NCI-H2227 (cell line): ENCODE measurements around the gene CRAT.

Source experiments
- DNase-seq: peaks from one replicate; lab custom pipeline; 2025; ENCODE audit not compliant: unreplicated experiment; lab: John Stamatoyannopoulos, UW

The CRAT gene

DNA sequence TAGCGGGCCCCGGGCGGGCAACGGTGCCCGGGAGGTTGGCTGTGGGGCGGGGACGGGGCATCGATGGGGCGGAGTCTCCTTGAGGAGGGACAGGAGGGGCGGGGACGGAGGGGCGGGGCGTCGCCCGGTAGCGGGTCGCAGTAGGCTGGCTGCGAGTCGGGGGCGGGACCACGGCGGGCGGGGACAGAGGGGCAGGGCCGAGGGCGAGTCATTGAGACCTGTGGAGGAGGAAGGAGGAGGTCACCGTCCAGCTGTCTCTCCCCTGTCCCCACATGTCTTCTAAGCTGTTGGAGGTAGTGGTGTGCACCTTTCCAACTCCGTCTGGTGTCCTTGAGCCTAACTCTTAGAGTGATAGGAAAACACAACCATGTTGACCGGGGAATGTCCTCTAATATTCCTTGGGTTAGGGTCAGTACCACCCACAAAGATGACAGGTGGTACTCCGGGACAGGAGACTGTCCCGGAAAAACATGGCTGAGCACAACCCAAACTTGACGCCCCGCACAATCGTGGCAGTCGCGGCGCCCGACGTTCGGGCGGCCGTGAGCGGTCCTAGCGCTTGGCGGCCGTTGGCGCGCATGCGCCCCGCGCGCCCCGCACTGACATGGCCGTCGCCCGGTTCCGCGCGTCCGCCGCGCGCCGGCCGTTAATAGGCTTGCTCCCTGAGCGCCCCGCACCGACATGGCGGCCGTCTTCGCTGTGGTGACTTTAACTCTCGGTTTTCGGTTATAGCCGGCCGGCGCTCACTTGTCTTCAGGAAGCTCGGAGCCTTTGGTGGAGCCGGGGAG lies at the start of gene CRAT, which contains the start of gene PTPA:
TSS of gene CRAT (minus strand) at position 54 of the 788 bp plus-strand sequence. CDS start 284 bp downstream, outside the sequence.
TSS of gene PTPA (plus strand) at position 676 of the 788 bp plus-strand sequence. CDS start 186 bp downstream, outside the sequence.
- peak; percentile 91 for DNase-seq

DNA sequence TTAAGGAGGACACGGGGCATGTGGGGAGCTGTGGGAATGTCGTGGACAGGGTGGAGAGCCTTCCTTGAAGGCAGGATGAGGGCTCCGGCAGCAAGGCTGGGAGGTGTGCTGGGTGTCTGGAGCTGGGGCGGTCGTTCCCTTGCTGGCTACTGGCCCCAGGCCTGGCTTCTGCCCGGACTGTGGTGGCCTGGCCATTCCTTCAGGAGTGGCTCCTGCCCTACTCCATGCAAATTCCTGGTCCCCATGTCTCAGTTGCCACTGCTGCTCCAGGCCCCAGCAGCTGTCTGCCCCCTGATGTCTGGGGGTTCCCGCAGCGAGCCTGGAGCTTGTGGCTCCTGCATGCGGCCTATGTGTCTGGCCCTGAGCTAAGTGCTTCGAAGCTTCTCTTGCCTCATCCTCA lies 45.6 kb upstream of the CRAT start:
- no peak for DNase-seq

DNA sequence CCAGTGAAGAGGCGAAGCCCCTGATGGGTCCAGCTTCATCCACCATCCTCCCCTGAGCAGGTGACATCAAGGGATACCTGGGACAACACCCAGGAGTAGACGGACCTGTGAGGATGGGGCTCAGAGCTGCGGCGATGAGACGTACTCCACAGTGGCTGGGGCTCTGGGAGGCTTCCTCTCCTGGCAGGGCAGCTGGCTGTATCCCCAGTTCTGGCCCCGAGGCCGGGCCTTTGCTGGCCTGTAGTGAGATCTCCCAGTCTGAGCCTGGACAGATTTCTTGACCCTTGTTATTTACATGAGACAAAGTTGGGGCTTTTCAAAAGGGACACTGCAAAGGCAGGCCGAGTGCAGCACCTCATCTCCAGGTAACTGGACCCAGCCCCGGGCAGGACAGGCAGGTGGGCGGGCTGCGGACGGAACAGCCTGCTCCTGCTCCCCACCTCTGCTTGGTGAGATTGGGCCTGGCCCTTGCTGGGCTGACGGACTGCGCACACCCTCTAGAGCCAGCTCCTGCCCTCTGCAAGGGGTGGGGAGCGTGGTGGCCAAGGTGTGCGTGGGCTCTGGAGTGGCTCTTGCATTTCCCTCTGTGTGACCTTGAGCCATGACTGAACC lies 44.4 kb upstream of the CRAT start:
- DNase-seq: no peak

DNA sequence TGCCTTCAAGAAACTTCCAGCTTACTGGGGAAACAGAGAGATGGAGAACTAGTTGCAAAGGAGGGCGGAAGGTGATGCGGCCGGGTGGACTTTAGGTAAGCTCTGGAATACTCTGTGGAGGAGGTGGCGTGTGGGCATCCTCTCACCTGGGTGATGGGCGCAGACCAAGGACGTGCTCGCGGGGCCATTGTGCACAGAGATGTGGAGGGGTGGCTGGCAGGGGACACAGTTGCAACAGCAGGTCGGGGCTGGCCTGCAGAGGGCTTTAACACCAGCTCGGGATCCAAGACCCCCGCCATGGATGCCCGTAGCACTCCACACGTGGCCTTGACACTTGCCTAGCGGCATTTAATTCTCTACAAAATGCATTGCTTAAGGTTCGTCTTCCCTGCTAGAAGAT lies 40.9 kb upstream of the CRAT start:
- DNase-seq: no peak

DNA sequence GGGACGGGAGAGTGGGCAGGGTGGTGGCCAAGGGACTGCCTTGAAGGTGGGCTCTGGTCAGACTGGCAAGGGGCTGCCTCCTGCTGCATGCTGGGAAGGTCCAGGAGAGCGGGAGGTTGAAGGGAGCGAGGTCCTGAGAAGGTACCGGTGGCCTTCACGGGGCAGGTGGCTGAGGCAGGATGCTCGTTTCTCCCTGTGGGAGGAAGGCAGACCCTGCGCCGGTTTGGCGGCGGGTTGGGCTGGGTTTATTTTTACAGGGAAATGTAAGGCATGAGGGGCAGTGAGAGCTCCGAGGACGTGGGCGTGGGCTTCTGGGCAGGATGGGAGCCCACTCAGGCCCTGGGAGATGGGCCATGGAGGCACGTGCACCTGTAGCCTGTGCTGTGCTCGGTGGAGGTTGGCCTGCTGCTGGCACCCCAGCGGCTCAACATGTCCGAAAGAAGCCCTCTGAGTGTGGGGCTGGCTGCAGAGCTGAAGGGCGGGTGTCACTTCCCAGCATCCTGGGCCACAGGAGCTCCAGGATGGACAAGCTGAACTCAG lies 40.1 kb upstream of the CRAT start:
- no peak for DNase-seq

DNA sequence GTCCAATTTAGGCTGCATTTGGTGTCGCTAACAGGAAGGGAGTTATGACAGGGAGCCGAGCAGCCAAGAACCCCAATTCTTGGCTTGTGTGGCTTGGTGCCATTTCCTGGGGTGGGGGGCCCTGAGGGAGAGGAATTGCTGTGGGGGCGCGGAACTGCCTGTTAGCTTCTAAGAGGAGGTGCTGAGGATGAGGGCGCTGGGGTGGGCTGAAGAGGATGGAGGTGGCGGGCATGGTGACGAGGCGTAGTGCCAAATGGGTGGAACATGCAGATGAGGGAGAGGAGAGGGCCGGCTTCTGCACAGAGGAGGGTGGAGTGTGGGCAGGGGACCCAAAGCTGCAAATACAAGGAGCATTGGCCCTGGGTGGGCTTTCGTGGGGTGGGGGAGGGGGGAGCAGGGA lies 39.5 kb upstream of the CRAT start:
- no peak for DNase-seq

DNA sequence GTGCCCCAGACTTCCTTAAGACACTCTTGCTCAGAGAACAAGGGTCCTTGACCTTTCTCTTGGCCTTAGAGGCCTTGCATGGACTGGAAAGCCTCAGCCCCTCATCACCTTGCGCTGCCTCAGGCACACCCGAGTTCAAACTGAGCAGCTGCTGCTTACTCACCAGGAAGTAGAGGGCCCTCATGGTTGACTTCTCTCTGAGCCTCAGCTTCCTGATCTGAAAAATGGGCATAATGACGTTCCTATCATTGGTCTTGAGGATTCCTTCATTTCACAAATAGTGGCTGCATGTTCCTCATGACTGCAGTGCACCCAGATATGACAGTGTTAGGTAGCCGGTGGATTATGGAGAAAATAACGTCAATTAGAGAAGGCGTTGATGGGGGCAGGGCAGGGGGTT lies 38.8 kb upstream of the CRAT start:
- no peak for DNase-seq

DNA sequence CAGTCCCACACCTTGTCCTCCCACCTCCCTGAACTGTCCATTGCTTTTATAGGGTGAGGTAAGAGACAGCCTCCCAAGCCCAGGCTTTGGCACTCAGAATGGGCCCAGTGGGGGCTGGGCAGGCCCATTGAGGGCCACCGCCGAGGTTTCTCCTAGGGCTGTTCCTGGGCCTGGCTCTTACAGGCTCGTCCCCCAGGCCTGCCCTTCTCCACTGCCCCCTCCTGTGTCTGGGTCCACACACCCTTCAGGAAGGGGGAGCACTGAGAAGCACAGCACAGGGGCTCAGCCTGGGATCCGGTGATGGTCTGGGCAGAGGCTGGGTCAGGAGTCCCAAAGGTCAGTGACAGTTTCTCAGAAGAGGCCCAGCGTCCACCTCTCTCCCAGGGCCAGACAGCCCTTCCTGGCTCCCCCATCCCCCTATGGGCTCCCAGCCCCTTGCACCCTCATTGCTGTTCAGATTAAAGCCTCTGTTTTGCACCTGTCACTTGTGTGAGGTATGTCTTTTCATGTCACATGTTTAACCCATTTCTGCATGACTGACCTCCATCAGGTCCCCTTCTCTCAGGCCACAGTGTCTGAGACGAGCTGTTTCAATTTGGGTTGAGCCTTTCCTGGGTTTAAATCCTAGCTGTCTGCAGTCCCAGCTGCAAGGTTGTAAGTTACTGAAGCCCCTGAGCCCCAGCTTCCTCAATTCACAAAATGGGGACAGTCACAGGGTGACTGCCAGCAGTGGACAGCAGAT lies 38.0 kb upstream of the CRAT start:
- DNase-seq: no peak

DNA sequence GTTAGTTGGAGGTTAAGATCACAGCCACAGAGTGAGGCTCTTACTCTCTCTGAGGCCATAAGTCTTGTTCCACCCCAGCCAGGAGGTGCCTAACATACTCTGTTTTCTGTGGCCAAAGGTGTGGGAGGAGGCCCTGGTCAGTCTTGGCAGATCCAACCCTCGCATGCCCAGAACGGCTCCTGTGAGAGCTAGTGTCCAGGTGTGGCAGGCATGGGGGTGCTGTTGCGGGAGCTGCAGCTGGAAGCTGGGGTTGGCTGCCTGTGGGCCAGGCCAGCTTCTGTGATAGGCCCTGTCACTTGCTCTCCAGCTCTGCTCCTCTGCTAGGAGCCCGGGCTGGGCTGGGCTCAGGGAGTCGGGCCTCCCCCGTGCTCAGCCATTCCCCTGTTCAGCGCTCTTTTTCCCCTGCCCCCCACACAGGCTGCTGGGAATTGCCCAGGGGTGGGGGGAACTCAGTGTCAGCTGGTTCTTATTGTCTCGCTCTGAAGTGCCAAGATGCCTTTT lies 35.9 kb upstream of the CRAT start:
- DNase-seq: no peak

DNA sequence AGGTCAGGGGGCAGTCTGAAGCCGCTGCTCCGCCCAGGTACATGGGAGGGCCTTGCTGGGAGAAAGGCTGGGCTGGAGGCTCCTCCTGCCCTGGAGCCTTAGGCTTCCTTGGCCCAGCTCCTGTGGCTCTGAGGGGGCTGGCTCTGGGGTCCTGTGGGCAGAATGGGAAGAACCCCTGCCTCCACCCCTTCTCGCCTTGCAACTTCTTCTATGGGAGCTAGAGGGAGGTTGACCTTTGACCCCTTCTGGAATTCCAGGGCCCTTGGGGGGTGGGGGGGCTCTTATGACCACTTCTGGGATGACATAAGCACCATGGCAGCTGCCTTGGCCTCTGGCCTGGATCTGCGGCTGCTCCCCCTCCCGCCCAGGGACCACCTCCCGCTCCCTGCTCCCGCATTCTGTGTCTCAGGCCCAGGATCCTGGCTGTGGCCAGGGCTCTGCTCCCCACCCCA lies 35.3 kb upstream of the CRAT start:
- no peak for DNase-seq

DNA sequence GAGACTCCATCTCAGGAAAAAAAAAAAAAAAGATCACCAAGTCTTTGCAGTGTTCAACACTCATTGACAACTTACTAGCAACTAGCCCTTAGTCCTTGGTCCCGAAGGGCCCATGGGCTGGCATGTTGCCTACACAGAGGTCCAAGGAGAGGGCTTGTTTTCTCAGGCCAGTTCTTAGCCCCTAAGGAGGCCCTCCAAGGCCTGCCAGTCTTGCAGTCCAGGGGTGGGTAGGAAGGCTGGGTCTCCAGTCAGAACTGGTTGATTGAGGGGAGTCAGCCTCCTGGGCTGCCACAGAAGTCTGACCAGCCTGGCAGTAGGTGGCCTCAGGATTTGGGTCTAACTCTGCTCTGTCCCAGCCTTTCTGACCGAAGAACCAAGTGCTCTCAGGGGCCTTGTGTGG lies 34.7 kb upstream of the CRAT start:
- DNase-seq: no peak

DNA sequence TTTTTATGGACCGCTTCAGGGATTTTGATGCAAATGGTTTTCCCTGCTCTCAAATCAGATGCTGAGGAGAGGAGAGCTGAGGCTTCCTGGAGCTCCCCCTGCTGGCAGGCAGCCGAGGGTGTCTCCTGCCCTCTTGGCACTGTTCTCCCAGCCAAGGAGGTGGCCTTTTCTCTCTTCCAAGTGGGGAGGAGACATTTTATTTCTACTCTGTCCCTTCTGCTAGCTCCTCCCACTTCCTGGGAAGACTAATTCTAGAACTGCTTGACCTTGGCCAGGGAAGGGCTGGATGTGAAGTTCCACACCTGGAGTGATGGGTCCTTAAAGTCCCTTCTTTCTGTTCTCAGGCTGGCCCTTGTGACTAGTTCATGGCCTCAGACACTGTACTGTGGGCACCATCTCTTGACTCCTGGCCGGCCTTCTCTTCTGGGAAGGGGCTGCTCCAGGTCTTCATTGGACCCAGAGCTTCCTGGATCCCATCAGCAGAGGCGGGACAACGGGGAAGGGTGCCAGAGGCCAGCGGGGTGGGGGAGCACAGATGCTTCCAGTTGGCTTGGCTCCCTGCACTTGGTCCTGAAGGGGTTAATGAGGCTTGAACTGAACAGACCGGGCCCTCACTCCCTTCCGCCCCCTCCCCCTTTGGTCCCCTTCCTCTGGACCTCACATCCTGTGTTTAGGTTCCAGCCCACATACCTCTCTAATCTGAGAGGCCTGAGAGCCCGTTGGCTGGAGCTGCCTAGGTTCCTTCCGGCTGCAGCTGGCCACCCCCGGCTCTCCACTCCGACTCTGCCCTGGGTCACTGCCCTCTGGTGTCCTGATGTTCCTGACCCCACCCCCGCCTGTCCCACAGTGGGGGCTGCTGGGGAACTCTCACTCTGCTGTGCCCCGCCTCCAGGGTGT lies 32.7 kb upstream of the CRAT start:
- DNase-seq: peak; percentile 73

DNA sequence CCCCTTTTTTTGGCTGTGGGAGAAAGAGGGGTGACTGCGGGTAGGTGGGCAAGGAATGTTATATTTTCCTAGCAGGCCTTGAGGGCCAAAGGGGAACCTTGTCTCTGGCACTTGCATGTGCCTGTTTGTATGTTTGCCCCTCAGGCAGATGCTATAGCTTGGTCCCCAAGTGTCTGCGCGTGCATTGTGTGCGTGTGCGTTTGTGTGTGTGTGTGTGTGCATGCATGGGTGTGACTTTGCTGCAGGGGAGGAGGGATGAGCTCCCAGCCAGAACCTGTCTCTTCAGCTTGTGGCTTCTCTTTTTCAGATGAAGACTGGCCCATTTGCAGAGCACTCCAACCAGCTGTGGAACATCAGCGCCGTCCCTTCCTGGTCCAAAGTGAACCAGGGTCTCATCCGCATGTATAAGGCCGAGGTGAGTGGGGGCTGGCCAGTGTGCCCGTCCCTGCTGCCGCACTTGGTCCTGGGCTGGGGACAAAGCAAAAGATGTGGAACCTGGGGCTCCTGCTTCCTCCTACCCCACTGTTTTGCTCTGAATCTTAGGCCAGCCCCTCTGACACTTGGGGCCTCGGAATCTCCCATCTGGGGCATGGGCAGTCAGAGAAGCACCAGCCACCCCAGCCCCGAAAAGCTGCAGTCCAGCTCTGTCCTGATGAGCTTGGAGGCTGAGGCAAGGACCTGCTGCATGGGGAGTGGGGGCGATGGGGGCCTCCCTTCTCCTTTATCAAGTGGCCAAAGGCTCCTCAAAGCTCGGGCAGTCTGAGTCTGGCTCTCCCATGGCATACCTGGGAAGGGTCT lies 31.7 kb upstream of the CRAT start:
- DNase-seq: no peak

DNA sequence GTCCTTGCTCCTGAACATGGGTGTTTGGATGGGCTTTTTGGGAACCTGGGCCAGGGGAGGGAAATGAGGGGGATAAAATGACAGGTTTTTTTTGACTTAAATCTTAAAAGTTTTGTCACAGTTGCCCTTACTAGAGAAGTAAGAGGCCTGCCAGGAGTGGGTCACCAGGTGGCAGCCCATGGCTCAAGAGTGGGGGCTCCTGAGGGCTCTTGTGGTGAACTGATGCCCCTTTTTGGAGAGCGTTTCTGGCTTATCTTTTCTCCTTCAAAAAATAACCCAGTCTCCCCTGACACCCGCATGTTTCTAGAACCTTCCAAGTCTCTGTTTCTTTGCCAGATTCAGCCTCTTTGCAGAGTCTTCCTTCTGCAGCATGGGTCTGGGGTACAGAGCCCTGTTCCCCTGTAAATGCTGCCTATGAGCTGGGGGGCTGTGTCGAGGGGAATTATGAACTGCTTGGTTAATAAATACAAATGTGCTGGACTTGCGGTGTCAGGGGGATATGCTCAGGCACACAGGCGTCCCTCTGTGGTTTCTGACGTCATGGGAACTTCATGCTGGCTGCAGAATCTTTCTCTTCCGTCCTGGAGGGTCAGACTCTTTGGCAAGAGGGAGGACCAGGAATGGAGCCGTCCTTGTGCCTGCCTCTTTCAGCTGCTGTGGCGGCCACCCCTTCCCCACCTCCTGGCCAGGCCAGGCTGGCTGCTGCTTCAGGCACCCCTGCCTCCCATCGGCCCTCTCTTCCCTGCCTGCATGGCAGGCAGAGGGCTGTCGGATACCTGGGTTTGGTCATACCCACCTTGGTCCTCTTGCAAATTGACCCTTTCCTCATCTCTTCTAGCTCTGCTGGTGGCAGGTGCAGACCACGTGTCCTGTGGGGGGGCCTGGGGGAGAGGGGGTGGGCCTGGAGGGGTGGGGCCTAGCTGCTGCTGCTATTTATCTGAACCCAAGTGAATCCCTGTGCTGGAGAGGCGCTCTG lies 30.8 kb upstream of the CRAT start:
- DNase-seq: no peak

DNA sequence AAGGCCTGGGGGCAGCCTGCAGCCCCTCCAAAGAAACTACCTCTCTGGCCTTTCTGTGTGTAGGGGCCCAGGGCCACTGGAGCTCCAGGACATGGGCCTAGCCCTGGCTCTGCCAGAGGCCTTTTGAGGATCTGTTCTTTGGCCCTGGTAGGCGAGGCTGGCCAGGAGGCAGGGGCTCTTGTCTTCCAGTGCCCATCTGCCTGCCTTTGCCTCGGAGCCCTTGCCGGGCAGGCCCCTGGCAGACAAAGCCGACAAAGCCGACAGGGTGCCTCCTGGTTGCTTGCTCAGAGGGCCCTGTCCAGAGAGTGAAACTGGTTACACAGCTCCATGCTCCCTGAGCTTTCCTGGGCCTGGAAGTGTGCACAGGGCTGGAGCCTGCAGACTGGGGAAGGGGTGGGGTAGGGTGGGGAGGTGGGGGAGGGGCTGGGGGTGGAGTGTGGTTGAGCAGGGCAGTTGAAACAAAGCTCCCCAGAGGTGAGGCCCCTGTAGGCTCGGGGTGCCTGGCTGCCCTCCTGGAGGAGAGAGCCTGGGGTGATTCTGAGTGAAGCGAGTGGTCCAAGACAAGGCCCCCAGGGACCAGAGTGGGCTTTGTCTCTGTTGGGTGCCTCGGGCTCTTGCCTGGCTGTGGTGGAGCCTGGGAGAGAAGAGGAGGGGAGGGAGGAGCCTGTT lies 29.9 kb upstream of the CRAT start:
- peak; percentile 9 for DNase-seq

DNA sequence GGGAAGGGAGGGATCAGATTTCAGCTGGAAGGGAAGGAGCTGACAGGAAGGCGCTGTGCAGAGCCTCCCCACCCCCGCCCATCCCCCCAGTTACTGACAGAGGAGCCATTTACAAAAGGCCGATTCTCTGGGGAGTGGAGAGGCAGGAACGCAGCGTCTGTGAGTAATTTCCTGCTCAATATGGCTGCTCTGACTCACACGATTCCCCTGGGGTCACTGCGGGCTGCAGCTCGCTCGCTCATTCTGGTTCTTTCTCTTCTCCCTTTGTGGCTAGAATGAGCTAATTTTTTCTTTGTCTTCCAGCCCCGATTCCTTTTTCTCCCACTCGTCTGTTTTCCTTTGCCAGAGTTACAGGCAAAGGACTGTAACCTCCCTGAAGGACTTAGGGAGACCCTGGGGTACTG lies 29.4 kb upstream of the CRAT start:
- DNase-seq: peak; percentile 84

DNA sequence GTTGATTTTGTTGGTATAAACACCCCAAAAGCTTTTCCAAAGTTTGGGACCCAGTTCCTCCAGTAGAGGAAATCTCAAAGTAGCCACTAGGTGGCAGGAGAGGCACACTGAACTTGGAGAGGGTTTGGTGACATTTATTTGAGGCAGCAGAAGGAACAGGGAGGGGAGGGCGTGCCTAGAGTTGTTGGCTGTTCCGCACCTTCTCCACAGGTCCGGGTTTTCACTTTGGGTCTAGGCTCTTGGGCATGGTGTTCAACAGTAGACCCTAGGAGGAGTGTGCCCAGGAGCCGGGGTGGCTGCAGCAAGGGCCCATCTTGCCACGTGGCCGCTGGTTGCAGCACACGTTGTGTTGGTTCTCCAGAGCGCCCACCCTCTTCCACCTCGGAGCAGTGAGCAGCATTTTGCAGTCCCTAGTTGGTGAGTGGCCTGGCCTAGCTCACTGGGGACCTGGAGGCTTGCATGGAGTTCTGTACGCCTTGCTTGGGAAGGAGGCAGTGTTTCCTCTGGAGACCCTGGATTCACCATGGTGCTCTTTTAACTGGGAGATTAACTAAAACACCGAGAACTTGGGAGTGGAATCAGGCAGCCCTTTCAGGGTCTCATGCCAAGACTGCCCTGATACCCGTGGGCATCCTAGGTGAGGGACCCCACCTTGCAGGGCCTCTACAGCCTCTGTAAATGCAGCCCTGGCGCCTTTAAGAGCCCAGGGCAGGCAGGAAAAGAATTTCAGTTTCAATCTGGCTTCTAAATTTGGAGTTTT lies 28.8 kb upstream of the CRAT start:
- peak; percentile 78 for DNase-seq
